Stimulated activated CD4-positive, alpha-beta T cell treated with anti-CD3 and anti-CD28 coated beads, Interleukin-4, amount 100 ng/mL, for 1 hour (primary cell): ENCODE measurements around the gene MRPL41.
A peak's percentile ranks its signal among the peaks of the same experiment; 100 is the strongest.
"Not testable (repeated sequence)": the region's sequence is repeated elsewhere in the genome, so short reads cannot be mapped to it uniquely, and the experiment has no call there.

Experiments
- DNase-seq: peaks from one replicate; pipeline ENCODE4 v3.0.0-alpha.2; 2020

Gene MRPL41

DNA sequence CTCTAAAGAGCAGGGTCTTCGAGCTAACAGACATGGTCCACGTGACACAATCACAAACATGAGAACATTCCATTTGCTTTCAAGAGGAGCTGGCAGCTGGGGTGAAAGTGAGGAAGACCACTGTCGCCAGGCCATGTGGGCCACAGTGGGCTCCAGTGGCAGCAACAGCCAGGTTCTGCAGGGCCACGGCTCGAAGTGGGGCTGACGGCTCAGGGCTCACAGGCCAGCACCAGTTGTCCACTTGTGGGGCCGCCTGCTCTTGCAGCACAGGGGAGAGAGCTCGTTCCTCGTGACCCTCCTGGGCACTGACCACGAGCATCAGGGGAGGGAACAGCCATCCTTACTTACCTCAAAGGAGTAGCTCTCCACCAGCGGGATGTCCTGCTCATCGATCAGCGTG is 36.6 kb downstream of the MRPL41 start:
- DNase-seq: no peak

- DNase-seq: no peak
Observed at GRCh38 chr9:137588891-137589290, 37.2 kb downstream of the MRPL41 start.

GRCh38 chr9:137589441-137590122 is 37.9 kb downstream of the MRPL41 start:
- no peak for DNase-seq

DNA sequence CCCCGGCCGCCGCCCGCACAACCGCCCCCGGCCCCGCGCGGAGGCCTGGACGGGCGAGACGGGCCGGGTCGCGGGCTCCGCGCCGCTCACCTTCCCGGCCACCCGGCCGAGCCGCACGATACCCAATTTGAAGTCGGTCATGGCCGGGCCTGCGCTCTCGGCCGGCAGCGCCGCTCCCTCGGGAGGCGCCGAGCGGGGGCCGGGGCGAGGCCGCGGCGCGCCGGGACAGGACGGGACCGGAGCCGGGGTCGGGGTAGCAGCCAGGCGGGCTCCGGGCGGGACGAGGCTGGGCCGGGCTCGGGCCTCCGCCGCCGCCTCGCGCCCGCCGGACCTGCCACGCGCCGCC is 38.4 kb downstream of the MRPL41 start:
- DNase-seq: no peak

DNA sequence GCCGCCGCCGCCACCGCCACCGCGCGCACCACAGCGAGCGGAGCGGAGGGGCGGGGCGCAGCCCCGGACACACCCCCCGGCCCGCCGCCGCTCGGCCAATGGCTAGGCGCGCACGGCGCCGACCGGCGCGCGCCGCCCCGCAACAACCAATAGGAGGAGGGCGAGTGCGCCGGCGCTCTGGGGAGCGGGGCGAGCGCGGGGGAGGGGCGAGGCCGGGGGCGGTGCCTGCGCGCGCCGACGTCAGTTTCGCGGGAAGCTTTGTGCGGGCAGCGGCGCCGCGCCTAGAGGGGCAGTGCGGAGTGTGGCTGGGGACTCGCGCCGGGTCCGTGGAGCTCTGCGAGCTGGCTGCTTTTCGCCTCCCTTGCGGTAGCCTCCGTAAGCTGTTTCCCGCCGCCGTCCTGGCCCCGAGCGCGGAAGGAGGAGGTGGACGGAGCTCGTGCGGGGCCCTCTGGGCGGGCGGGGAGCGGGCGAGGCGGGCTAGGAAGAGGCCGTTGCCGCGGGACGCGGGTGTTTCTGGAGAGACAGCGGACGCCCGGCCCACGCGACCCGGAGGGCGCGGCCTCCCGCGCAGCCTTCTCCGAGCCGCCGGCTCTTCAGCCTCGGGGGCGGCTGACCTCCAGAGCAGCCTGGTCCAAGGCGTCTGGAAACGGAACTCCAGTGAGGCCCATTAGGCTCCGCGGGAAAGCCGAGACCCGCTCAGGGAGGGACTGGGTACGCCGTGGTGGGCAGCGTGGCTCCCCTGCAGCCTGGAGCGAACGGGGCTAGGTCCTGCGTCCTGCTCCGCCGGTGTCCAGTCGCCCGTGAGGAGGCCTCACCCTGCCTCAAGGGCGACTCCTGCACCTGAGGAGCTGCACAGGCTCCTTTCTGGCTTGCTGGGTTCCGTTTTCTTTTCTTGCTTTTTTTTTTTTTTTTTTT is 39.0 kb downstream of the MRPL41 start, which contains the start of gene ZMYND19:
Gene ZMYND19 (minus strand): TSS at position 44 of the 915 bp plus-strand sequence. CDS start 249 bp downstream, outside the sequence.
- peak; percentile 90 for DNase-seq

- DNase-seq: no peak
Observed at GRCh38 chr9:137592767-137593166, 41.1 kb downstream of the MRPL41 start.

GRCh38 chr9:137593176-137593575 is 41.5 kb downstream of the MRPL41 start:
- no peak for DNase-seq

DNA sequence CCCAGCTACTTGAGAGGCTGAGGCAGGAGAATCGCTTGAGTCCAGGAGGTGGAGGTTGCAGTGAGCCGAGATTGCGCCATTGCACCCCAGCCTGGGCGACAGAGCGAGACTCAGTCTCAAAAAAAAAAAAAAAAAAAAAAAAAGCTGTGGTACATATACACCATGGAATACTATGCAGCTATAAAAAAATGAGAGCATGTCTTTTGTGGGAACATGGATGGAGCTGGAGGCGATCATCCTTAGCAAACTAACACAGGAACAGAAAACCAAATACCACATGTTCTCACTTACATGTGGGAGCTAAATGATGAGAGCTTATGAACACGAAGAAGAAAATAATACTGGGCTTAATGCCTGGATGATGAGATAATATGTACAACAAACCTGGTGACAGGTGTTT is 44.9 kb downstream of the MRPL41 start:
- DNase-seq: not testable (repeated sequence)

DNA sequence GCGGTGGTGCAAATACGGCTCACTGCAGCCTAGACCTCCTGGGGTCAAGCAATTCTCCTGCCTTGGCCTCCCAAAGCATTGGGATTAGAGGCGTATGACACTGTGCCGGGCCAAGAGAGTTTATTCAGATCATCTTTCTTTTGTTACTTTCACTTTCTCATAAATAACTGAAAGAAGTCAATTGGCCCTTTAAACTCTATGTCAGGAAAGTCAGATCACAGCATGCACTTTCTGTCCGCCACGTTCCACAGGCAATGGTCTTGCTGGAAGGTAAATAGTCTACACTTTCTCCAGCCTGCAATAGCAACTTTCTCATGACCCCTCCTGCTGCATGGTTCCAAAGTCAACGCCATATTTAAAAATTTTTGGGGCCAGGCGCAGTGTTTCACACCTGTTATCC is 47.3 kb downstream of the MRPL41 start:
- no peak for DNase-seq
